HEK293 (cell line): ENCODE measurements around the gene SMURF1.
A peak's percentile ranks its signal among the peaks of the same experiment; 100 is the strongest.

ENCODE experiments used
- CTCF ChIA-PET: fragments of 350-600 bp; formaldehyde crosslinking; extraction: SDS; loops from one replicate; lab custom pipeline; 2021; ENCODE audit warnings: antibody characterized with exemption; lab: Yijun Ruan, JAX
- POLR2A ChIA-PET: fragments of 300-600 bp; formaldehyde crosslinking; extraction: SDS; loops from one replicate; lab custom pipeline; 2020; ENCODE audit warnings: antibody characterized with exemption, inconsistent platforms; lab: Yijun Ruan, JAX
- H3K27ac ChIP-seq: fragments of 200-500 bp; sonication (Bioruptor generic); 2 replicates; pipeline ENCODE4 v1.5.1; 2014; ENCODE audit warnings: low read depth, low read length, control low read depth, inconsistent platforms; ENCODE audit errors: extremely low read depth
- H3K36me3 ChIP-seq, 2 experiments: fragments of 200-500 bp in 1 of 2; sonication (Bioruptor generic) in 1 of 2; 1 replicate in 1 of 2; 2 replicates in 1 of 2; pipeline ENCODE4 v1.5.1; 2014 to 2017; ENCODE audit warnings: inconsistent platforms in 2 of 2, low read length in 2 of 2; ENCODE audit not compliant: control insufficient read depth in 2 of 2, insufficient read depth in 1 of 2
- H3K4me1 ChIP-seq: fragments of 200-500 bp; sonication (Bioruptor generic); 2 replicates; pipeline ENCODE4 v1.5.1; 2014; ENCODE audit warnings: mild to moderate bottlenecking, low read length, inconsistent platforms; ENCODE audit not compliant: control insufficient read depth, insufficient read depth
- H3K4me3 ChIP-seq: 2 replicates; pipeline ENCODE4 v1.5.1; 2011; ENCODE audit warnings: low read depth, mild to moderate bottlenecking, control low read depth, low read length, moderate library complexity
- H3K9me3 ChIP-seq: fragments of 200-500 bp; sonication (Bioruptor generic); 2 replicates; pipeline ENCODE4 v1.5.1; 2014; ENCODE audit warnings: low read depth, low read length, inconsistent platforms; ENCODE audit not compliant: control insufficient read depth, insufficient read depth
- BCL11A ChIP-seq: fragments of 450-650 bp; formaldehyde crosslinking; IDR thresholded peaks from 2 replicates; pipeline ENCODE4 v1.5.1; 2016; ENCODE audit warnings: low read depth, missing biosample characterization, missing genetic modification characterization
- EGR2 ChIP-seq: fragments of 450-650 bp; formaldehyde crosslinking; IDR thresholded peaks from 2 replicates; pipeline ENCODE4 v1.5.1; 2016; ENCODE audit warnings: low read depth, missing biosample characterization, missing genetic modification characterization
- KLF10 ChIP-seq: fragments of 450-650 bp; IDR thresholded peaks from 2 replicates; pipeline ENCODE4 v1.5.1; 2018; ENCODE audit warnings: missing biosample characterization, mild to moderate bottlenecking, missing genetic modification characterization
- OSR2 ChIP-seq: fragments of 450-650 bp; formaldehyde crosslinking; IDR thresholded peaks from 2 replicates; pipeline ENCODE4 v1.5.1; 2016; ENCODE audit warnings: missing biosample characterization, missing genetic modification characterization
- WT1 ChIP-seq: fragments of 450-650 bp; formaldehyde crosslinking; IDR thresholded peaks from 2 replicates; pipeline ENCODE4 v1.5.1; 2016; ENCODE audit warnings: missing biosample characterization, missing genetic modification characterization
- YY2 ChIP-seq: fragments of 450-650 bp; formaldehyde crosslinking; IDR thresholded peaks from 2 replicates; pipeline ENCODE4 v1.5.1; 2016; ENCODE audit warnings: missing biosample characterization, missing genetic modification characterization
- ZBTB17 ChIP-seq: fragments of 450-650 bp; formaldehyde crosslinking; IDR thresholded peaks from 2 replicates; pipeline ENCODE4 v1.5.1; 2016; ENCODE audit warnings: missing biosample characterization, missing genetic modification characterization
- ZNF121 ChIP-seq: fragments of 450-650 bp; formaldehyde crosslinking; IDR thresholded peaks from 2 replicates; pipeline ENCODE4 v1.5.1; 2016; ENCODE audit warnings: missing biosample characterization, missing genetic modification characterization
- ZNF133 ChIP-seq: fragments of 450-650 bp; formaldehyde crosslinking; IDR thresholded peaks from 2 replicates; pipeline ENCODE4 v1.5.1; 2016; ENCODE audit warnings: missing biosample characterization, missing genetic modification characterization
- ZNF202 ChIP-seq: fragments of 450-650 bp; formaldehyde crosslinking; IDR thresholded peaks from 2 replicates; pipeline ENCODE4 v1.5.1; 2016; ENCODE audit warnings: missing biosample characterization, missing genetic modification characterization, borderline replicate concordance
- ZNF214 ChIP-seq: fragments of 450-650 bp; formaldehyde crosslinking; IDR thresholded peaks from 2 replicates; pipeline ENCODE4 v1.5.1; 2017; ENCODE audit warnings: missing biosample characterization, mild to moderate bottlenecking, missing genetic modification characterization, borderline replicate concordance
- ZNF266 ChIP-seq: fragments of 450-650 bp; formaldehyde crosslinking; IDR thresholded peaks from 2 replicates; pipeline ENCODE4 v1.5.1; 2016; ENCODE audit warnings: missing biosample characterization, missing genetic modification characterization, low read depth
- ZNF354C ChIP-seq: fragments of 450-650 bp; formaldehyde crosslinking; IDR thresholded peaks from 2 replicates; pipeline ENCODE4 v1.5.1; 2016; ENCODE audit warnings: missing biosample characterization, missing genetic modification characterization, low read depth, borderline replicate concordance
- ZNF37A ChIP-seq: fragments of 450-650 bp; IDR thresholded peaks from 2 replicates; pipeline ENCODE4 v1.5.1; 2018; ENCODE audit warnings: missing biosample characterization, missing genetic modification characterization
- ZNF391 ChIP-seq: fragments of 450-650 bp; formaldehyde crosslinking; IDR thresholded peaks from 2 replicates; pipeline ENCODE4 v1.5.1; 2016; ENCODE audit warnings: low read depth, missing biosample characterization, missing genetic modification characterization, borderline replicate concordance
- ZNF404 ChIP-seq: fragments of 450-650 bp; formaldehyde crosslinking; IDR thresholded peaks from 2 replicates; pipeline ENCODE4 v1.5.1; 2017; ENCODE audit warnings: missing biosample characterization, missing genetic modification characterization
- ZNF416 ChIP-seq: fragments of 450-650 bp; formaldehyde crosslinking; IDR thresholded peaks from 2 replicates; pipeline ENCODE4 v1.5.1; 2016; ENCODE audit warnings: missing biosample characterization, missing genetic modification characterization
- ZNF423 ChIP-seq: fragments of 450-650 bp; formaldehyde crosslinking; IDR thresholded peaks from 2 replicates; pipeline ENCODE4 v1.5.1; 2016; ENCODE audit warnings: missing biosample characterization, missing genetic modification characterization
- ZNF560 ChIP-seq: fragments of 450-650 bp; formaldehyde crosslinking; IDR thresholded peaks from 2 replicates; pipeline ENCODE4 v1.5.1; 2017; ENCODE audit warnings: missing biosample characterization, missing genetic modification characterization, borderline replicate concordance
- ZNF585B ChIP-seq: fragments of 450-650 bp; formaldehyde crosslinking; IDR thresholded peaks from 2 replicates; pipeline ENCODE4 v1.5.1; 2016; ENCODE audit warnings: missing biosample characterization, missing genetic modification characterization
- ZNF747 ChIP-seq: fragments of 450-650 bp; formaldehyde crosslinking; IDR thresholded peaks from 2 replicates; pipeline ENCODE4 v1.5.1; 2016; ENCODE audit warnings: missing biosample characterization, missing genetic modification characterization
- ZSCAN23 ChIP-seq: fragments of 450-650 bp; formaldehyde crosslinking; IDR thresholded peaks from 2 replicates; pipeline ENCODE4 v1.5.1; 2016; ENCODE audit warnings: missing biosample characterization, missing genetic modification characterization
- TF ChIP-seq, protein P1 (sequence below): fragments of 450-650 bp; formaldehyde crosslinking; IDR thresholded peaks from 2 replicates; pipeline ENCODE4 v1.5.1; 2016; ENCODE audit warnings: missing biosample characterization, missing genetic modification characterization, low read depth
- TF ChIP-seq, protein P2 (sequence below): fragments of 450-650 bp; formaldehyde crosslinking; IDR thresholded peaks from 2 replicates; pipeline ENCODE4 v1.5.1; 2016; ENCODE audit warnings: missing biosample characterization, missing genetic modification characterization, low read depth
- TF ChIP-seq, protein P3 (sequence below): fragments of 450-650 bp; formaldehyde crosslinking; IDR thresholded peaks from 2 replicates; pipeline ENCODE4; 2016; ENCODE audit warnings: missing biosample characterization, missing genetic modification characterization
- TF ChIP-seq, protein P4 (sequence below): fragments of 450-650 bp; formaldehyde crosslinking; IDR thresholded peaks from 2 replicates; pipeline ENCODE4 v1.5.1; 2016; ENCODE audit warnings: missing biosample characterization, missing genetic modification characterization, borderline replicate concordance

The SMURF1 gene

DNA sequence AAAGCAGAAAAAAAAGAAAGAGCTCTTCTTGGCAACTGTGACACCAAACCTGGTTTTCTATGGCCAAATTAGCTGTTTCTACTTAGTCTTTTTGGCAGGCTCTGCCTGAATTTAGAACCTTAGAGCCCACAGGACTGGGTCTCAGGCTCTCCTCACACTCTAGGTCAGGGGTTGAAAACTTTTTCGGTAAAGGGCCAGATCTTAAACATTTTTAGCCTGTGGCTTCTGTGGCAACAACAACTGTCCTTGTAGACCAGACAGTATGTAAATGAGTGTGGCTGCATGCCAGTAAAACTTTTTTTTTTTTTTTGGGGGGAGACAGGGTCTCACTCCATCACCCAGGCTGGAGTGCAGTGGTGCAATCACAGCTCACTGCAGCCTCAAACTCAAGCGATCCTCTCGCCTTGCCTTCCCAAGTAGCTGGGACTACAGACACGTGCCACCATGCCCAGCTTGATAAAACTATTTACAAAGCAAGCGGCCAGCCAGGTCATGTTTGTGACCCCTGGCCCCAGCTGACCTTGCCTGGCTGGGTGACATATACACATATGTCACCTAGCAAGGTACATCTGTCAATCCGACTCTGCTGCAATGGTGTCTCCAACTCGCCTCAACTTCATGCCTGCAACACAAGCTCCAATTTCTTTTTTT is 46.6 kb upstream of the SMURF1 start (continued):
- TF ChIP-seq EGR2 (tag by site-specific recombination) (no peak), ZNF585B (no peak)

GRCh38 chr7:99189222-99189621 is 45.3 kb upstream of the SMURF1 start:
- Histone ChIP-seq H3K27ac (no peak overlapping the region), H3K4me3 (no peak overlapping the region), H3K9me3 (no peaks in the 10 kb centered on the region), H3K4me1 (no peaks in the 10 kb centered on the region), H3K36me3 (no peaks in the 10 kb centered on the region)
- no peak for TF ChIP-seq ZNF747 (tag by site-specific recombination)
- no peak for TF ChIP-seq ZNF354C (tag by site-specific recombination)
- no peak for TF ChIP-seq BCL11A
- no peak for TF ChIP-seq ZNF391 (tag by site-specific recombination)
- no peak for TF ChIP-seq ZNF214 (tag by site-specific recombination)
- peak; percentile 58; the same call in 1 of the 2 replicates for TF ChIP-seq ZNF121 (tag by site-specific recombination)
- POLR2A ChIA-PET, result no interaction called here
- CTCF ChIA-PET, result no interaction called here

GRCh38 chr7:99188221-99188620 is 44.3 kb upstream of the SMURF1 start:
- no peaks in the 10 kb centered on the region for H3K4me1 ChIP-seq
- H3K36me3 ChIP-seq, result no peaks in the 10 kb centered on the region
- TF ChIP-seq, protein P1, sequence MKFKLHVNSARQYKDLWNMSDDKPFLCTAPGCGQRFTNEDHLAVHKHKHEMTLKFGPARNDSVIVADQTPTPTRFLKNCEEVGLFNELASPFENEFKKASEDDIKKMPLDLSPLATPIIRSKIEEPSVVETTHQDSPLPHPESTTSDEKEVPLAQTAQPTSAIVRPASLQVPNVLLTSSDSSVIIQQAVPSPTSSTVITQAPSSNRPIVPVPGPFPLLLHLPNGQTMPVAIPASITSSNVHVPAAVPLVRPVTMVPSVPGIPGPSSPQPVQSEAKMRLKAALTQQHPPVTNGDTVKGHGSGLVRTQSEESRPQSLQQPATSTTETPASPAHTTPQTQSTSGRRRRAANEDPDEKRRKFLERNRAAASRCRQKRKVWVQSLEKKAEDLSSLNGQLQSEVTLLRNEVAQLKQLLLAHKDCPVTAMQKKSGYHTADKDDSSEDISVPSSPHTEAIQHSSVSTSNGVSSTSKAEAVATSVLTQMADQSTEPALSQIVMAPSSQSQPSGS (tag by site-specific recombination), result no peak
- no peak for TF ChIP-seq KLF10 (tag by site-specific recombination)
- TF ChIP-seq, protein P2, sequence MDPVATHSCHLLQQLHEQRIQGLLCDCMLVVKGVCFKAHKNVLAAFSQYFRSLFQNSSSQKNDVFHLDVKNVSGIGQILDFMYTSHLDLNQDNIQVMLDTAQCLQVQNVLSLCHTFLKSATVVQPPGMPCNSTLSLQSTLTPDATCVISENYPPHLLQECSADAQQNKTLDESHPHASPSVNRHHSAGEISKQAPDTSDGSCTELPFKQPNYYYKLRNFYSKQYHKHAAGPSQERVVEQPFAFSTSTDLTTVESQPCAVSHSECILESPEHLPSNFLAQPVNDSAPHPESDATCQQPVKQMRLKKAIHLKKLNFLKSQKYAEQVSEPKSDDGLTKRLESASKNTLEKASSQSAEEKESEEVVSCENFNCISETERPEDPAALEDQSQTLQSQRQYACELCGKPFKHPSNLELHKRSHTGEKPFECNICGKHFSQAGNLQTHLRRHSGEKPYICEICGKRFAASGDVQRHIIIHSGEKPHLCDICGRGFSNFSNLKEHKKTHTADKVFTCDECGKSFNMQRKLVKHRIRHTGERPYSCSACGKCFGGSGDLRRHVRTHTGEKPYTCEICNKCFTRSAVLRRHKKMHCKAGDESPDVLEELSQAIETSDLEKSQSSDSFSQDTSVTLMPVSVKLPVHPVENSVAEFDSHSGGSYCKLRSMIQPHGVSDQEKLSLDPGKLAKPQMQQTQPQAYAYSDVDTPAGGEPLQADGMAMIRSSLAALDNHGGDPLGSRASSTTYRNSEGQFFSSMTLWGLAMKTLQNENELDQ (tag by site-specific recombination), result no peak
- no peak for TF ChIP-seq ZNF202 (tag by site-specific recombination)
- no peak for TF ChIP-seq WT1 (tag by site-specific recombination)
- no peak for TF ChIP-seq ZNF266 (tag by site-specific recombination)
- TF ChIP-seq ZNF423 (tag by site-specific recombination), result no peak
- no peak for TF ChIP-seq ZNF404 (tag by site-specific recombination)
- TF ChIP-seq ZNF416, result no peak
- TF ChIP-seq, protein P3, sequence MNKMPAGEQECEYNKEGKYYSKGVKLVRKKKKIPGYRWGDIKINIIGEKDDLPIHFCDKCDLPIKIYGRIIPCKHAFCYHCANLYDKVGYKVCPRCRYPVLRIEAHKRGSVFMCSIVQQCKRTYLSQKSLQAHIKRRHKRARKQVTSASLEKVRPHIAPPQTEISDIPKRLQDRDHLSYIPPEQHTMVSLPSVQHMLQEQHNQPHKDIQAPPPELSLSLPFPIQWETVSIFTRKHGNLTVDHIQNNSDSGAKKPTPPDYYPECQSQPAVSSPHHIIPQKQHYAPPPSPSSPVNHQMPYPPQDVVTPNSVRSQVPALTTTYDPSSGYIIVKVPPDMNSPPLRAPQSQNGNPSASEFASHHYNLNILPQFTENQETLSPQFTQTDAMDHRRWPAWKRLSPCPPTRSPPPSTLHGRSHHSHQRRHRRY (tag by site-specific recombination), result no peak
- TF ChIP-seq EGR2 (tag by site-specific recombination), result no peak
- no peak for TF ChIP-seq OSR2
- no peak for TF ChIP-seq ZNF37A
- TF ChIP-seq ZBTB17 (tag by site-specific recombination), result no peak
- TF ChIP-seq ZNF560 (tag by site-specific recombination), result no peak
- TF ChIP-seq, protein P4, sequence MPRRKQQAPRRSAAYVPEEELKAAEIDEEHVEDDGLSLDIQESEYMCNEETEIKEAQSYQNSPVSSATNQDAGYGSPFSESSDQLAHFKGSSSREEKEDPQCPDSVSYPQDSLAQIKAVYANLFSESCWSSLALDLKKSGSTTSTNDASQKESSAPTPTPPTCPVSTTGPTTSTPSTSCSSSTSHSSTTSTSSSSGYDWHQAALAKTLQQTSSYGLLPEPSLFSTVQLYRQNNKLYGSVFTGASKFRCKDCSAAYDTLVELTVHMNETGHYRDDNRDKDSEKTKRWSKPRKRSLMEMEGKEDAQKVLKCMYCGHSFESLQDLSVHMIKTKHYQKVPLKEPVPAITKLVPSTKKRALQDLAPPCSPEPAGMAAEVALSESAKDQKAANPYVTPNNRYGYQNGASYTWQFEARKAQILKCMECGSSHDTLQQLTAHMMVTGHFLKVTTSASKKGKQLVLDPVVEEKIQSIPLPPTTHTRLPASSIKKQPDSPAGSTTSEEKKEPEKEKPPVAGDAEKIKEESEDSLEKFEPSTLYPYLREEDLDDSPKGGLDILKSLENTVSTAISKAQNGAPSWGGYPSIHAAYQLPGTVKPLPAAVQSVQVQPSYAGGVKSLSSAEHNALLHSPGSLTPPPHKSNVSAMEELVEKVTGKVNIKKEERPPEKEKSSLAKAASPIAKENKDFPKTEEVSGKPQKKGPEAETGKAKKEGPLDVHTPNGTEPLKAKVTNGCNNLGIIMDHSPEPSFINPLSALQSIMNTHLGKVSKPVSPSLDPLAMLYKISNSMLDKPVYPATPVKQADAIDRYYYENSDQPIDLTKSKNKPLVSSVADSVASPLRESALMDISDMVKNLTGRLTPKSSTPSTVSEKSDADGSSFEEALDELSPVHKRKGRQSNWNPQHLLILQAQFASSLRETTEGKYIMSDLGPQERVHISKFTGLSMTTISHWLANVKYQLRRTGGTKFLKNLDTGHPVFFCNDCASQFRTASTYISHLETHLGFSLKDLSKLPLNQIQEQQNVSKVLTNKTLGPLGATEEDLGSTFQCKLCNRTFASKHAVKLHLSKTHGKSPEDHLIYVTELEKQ, result no peak
- TF ChIP-seq ZNF133 (tag by site-specific recombination), result no peak
- no peak for TF ChIP-seq ZSCAN23
- TF ChIP-seq YY2 (tag by site-specific recombination), result no peak
- H3K9me3 ChIP-seq, result no peaks in the 10 kb centered on the region
- no peak overlapping the region for H3K27ac ChIP-seq
- POLR2A ChIA-PET, result no interaction called here
- H3K4me3 ChIP-seq, result no peak overlapping the region
- CTCF ChIA-PET, result no interaction called here
